22Rv1 (cell line): ENCODE results near the gene C1orf167.

Source experiments
- H3K27ac ChIP-seq: fragments of 450-650 bp; 2 replicates; pipeline ENCODE4 v1.5.1; 2017
- CTCF ChIP-seq: fragments of 450-650 bp; IDR thresholded peaks from 2 replicates; pipeline ENCODE4 v1.5.1; 2017; ENCODE audit warnings: mild to moderate bottlenecking
- ZFX ChIP-seq: fragments of 450-650 bp; IDR thresholded peaks from 2 replicates; pipeline ENCODE4 v1.6.1; 2017; ENCODE audit warnings: antibody characterized with exemption, borderline replicate concordance

Gene C1orf167

GRCh38 chr1:11835441-11836225, 73.6 kb downstream of the C1orf167 start:
- H3K27ac ChIP-seq = no peak overlapping the region
- TF ChIP-seq ZFX = no peak
- no peak for TF ChIP-seq CTCF

- TF ChIP-seq ZFX (no peak), CTCF (no peak)
- H3K27ac ChIP-seq = no peak overlapping the region
Measured at GRCh38 chr1:11836955-11837766, 75.2 kb downstream of the C1orf167 start.

- H3K27ac ChIP-seq = no peak overlapping the region
Measured at GRCh38 chr1:11837767-11838348, 75.9 kb downstream of the C1orf167 start.

GRCh38 chr1:11838349-11839272, 76.6 kb downstream of the C1orf167 start:
- TF ChIP-seq CTCF (peak; percentile 99), ZFX (no peak)
- no peak overlapping the region for H3K27ac ChIP-seq

More at GRCh38 chr1:11837767-11838348, 75.9 kb downstream of the C1orf167 start:
- TF ChIP-seq ZFX (no peak), CTCF (no peak)
